ENCODE measurements around the gene A4GNT.
A peak's percentile ranks its signal among the peaks of the same experiment; 100 is the strongest.
"Not testable (repeated sequence)": the region's sequence is repeated elsewhere in the genome, so short reads cannot be mapped to it uniquely, and the experiment has no call there.

Gene A4GNT

GRCh38 chr3:138132239-138132638, at the start of gene A4GNT:
A4GNT (minus strand) TSS chr3:138132390; CDS start chr3:138131256, 1,134 bp downstream.
- no peak for DNase-seq

DNA sequence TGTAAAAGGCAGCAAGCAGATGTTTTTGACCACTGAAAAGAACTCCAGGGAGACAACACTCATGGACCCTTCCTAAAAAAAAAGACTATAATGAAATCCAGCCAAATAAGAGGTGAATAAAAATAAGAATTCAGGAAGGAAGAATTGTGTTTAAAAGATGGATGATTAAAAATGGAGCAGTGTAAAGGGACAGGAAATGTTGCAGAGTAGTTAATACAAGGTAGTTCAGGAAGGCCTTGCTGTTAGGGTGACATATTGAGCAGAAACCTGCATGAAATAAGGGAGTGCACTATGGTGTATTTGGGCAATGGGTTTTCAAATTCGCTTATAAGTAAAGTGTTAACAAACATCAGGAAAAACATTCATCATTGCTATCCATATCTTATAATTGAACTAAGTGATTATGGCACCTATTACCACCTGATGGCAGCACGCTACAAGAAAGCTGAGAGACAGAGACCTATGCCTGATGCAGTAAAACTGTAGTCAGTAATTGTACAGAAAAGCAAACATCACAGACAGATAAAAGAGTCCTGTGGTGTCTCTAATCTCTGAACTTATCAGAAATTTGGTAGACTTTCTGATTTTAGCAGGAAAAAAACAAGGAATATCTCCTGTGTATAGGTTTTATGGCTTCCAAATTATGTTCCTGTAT, 48.3 kb upstream of the A4GNT start:
- peak; percentile 20 to 61 for DNase-seq

GRCh38 chr3:138174421-138175131, 42.4 kb upstream of the A4GNT start, which contains the start of gene DBR1:
DBR1 (minus strand) TSS chr3:138174921; CDS start chr3:138174795, 126 bp downstream.
- peak; percentile 45 to 95 for DNase-seq

GRCh38 chr3:138173769-138174420, 41.7 kb upstream of the A4GNT start:
- no peak for DNase-seq

- DNase-seq, result no peak
Observed at GRCh38 chr3:138172625-138173024, 40.4 kb upstream of the A4GNT start.

- no peak for DNase-seq
Observed at GRCh38 chr3:138165061-138165460, 32.9 kb upstream of the A4GNT start.

DNA sequence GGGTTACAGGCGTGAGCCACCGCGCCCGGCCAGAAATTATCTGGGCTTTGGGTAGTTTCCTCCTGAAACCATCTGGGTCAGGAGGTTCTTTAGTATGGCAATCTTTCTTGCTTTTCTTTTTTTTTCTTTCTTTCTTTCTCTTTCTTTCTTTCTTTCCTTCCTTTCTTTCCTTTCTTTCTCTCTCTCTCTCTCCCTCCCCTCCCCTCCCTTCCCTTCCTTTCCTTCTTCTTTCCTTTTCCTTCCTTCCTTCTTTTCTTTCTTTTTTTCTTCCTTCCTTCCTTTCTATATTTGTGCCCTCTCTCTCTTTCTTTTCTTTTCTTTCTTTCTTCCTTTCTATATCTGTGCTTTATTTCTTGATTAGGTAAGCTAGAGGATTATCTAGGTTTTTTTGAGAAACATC, 25.6 kb upstream of the A4GNT start:
- no peak for DNase-seq

- DNase-seq, result no peak
Observed at GRCh38 chr3:138154534-138154933, 22.3 kb upstream of the A4GNT start.

GRCh38 chr3:138148503-138148902, 16.3 kb upstream of the A4GNT start:
- DNase-seq, result no peak

- not testable (repeated sequence) for DNase-seq
Observed at GRCh38 chr3:138142181-138142580, 10.0 kb upstream of the A4GNT start.

DNA sequence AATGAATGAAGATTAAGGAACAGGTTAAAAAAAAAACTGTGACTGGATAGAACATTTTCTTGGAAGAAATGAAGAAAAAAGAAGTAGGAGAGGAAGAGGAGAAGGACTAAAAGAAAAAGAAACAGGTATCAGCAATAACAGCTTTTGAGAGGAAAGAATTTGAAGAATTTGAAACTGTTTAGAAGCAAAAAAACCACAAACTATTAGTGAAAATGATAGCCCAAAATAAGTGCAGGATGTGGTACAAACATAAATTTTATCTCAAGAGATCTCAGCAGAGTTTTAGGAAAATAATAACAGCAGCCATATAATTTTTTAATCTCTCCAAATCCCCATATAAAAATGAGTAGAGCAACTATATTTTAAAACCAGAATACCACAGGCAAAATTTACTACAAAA, 8.8 kb upstream of the A4GNT start:
- no peak for DNase-seq

DNA sequence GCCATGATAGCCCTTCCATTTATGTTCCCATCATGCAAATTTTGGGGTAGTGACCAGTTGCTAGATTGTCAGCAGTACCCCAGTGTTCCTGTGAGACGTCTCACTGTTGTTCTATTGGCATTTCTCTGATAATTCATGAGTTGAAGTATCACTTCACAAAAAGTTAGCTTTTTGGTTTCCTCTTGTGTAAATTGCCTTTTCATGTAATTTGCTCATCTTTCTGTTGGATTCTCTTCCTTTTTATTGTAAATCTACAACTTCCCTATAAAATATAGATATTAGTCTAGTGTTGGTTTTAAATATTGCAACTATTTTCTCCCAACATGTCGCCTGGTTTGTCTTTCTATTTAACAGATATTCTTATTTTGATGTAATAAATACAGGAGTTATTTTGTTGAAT, 7.5 kb upstream of the A4GNT start:
- DNase-seq, result no peak

DNA sequence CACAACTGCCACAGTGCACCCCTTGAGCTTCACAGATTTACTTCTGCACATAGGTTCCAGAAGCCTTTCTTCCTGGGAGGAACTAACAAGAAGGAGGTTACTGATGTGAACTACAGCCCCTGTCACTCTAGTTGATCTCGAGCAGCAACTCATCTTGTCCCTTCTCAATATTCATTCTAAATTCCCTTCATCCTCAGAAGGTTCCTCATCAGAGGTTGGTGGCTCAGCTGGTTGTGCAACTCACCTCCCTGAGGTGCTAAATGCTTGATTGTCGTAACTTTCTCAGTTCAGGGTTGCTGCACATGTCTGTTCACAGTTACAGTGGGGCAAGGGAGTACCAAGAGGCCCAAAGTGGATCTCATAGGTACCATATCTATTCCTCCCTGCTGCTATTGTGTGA, 5.7 kb upstream of the A4GNT start:
- no peak for DNase-seq

- no peak for DNase-seq
Observed at GRCh38 chr3:138136201-138136600, 4.0 kb upstream of the A4GNT start.

DNA sequence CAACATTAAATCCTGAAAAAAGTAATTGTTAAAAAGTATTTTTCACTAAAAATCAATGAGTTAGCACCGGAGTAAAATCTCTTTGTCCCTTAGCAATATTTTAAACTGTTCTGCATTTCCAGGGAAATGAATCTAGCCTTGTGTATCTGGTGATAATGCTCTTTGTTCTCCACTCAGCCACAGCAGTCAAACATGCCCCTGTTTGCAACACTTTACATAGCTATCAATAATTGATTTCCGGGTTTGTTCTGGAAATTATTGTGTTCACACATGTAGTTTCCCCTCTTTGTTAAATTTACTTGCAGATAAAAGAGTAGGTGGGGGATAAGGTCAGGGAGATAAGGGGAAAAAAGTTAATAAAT, 3.6 kb upstream of the A4GNT start:
- no peak for DNase-seq

DNA sequence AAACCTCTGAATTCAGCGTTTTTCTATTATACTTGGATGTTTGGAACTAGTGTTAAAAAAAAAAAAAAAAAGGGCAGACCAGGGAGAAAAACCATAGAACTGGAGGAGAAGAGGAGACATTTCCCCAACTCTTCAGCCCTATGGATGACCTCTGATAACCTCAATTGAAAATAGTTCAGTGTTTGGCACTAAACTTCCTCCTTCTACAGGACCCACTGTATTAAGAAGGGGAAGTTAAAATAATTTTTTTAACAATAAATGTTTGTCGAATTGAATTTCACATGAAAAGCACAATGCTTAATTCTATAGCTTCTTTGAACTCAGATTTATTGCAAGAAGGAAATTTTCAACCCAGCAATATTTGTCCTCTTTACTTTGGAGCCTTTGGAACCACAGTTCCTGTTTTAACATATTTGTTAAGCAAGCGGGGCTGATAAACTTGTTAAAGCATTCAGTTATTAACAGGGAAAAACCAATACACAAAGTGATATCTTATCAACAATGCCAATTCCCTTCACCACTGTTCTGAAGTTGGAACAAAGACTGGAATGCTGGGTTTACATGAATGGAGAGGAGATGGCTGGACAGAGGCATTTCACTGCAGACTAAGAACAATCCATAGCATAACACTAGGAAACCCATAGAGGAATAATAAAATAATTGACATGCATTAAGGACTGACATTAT, 3.1 kb upstream of the A4GNT start:
- DNase-seq, result no peak

DNA sequence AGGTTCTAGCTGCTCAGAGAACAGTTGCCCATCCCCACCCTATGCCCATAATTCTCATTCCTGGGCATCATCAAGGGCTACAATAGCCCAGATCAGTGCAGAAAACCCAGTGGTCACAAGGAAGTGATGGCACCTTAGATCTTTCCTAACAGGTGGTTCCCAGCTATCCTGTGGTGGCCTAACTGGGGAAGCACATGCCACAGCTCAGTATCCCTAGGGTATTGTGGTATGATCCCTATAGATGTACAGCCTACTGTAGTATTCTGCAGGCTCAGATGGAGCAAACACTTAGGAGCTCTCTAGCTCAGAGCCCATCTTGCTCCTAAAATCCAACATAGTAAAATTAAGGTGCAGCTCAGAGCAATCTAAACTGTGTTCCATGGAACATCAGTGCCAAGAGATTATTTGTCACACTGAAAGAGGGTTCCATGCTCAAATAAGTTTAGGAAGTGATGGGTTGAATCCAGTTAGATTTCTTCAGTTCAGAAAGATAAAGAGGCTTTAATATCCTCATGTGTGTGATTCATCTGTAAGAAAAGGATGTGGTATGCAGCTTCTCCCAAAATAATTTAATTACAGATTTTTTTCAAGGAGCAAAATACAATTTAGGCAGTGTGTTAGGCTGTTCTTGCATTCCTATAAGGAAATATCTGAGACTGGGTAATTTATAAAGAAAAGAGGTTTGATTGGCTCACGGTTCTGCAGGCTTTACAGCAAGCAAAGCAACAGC, 4.4 kb downstream of the A4GNT start:
- no peak for DNase-seq

GRCh38 chr3:138125548-138126221, 6.5 kb downstream of the A4GNT start:
- no peak for DNase-seq

DNA sequence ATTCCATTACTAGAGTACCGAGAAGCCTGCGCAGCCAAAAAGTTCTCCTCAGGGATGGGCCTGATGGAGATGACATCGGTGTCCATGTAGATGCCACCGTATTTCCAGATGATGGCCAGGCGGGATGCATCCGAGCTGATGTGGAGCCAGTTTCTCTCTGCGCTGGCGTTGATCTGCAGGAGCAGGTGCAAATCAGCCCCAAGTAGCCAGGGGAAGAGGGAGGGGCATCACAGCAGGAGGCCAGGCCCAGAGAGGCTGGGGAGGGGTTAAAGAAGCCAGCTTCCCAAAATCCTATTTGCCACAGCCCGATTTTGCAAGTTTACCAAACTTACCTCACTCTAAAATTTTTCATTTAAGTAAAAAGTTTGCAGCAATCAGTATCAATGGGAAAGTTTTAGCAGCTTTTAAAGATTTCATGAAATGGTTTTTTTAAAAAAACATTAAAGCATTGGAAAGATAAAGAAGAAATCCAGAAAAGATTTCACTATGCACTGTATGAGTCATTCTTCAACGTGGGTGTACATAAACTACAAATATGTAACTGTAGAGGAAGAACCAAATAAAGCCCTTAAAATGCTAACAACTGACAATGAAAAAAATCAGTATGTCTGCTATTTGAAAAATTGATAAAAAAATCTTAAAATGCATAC, 7.4 kb downstream of the A4GNT start:
- no peak for DNase-seq

- DNase-seq, result no peak
Observed at GRCh38 chr3:138124188-138124587, 8.0 kb downstream of the A4GNT start.

- DNase-seq, result peak in 1 of 2 experiments; percentile 47
Observed at GRCh38 chr3:138119423-138119766, 12.8 kb downstream of the A4GNT start.
